C4-2B (cell line): ENCODE results near the gene TDG.

Experiments
- CTCF ChIP-seq: fragments of 450-650 bp; conservative IDR thresholded peaks from 2 replicates; pipeline ENCODE4 v1.5.1; 2017; ENCODE audit warnings: mild to moderate bottlenecking
- ZFX ChIP-seq: fragments of 450-650 bp; IDR thresholded peaks from 2 replicates; pipeline ENCODE4 v1.6.1; 2017

- TF ChIP-seq CTCF (no peak), ZFX (no peak)
Measured at GRCh38 chr12:103969391-103969790, 3.7 kb downstream of the TDG start.
